Activated CD8-positive, alpha-beta T cell treated with anti-CD3 and anti-CD28 coated beads for 36 hours (primary cell): ENCODE measurements around the gene PCDH10. TPM values are rescaled to one million over a fixed set of nuclear protein-coding genes. Genes with fewer than 3 reads are reported as not detected.
"Not testable (repeated sequence)": the region's sequence is repeated elsewhere in the genome, so short reads cannot be mapped to it uniquely, and the experiment has no call there.

Experiments
- ATAC-seq: fragments of 200-7000 bp; cut with Tn5 transposase; one replicate; pipeline ENCODE4 v1.10.0; 2021; ENCODE audit warnings: mild to moderate bottlenecking, moderate library complexity
- CTCF ChIA-PET: fragments of 350-600 bp; sonication (Branson Sonifier 250); formaldehyde crosslinking; loops from one replicate; lab custom pipeline; 2021; ENCODE audit warnings: antibody characterized with exemption; lab: Charles Lee
- POLR2A ChIA-PET: fragments of 350-600 bp; sonication (Branson Sonifier 250); formaldehyde crosslinking; loops from one replicate; lab custom pipeline; 2021; ENCODE audit warnings: antibody characterized with exemption; lab: Charles Lee
- DNase-seq: peaks from one replicate; pipeline ENCODE4 v3.0.0-alpha.2; 2020
- H3K27ac Mint-ChIP-seq: one replicate; pipeline ENCODE4 v1.8.0; 2021; ENCODE audit warnings: mild to moderate bottlenecking, mixed read lengths
- H3K27me3 Mint-ChIP-seq: one replicate; pipeline ENCODE4 v1.8.0; 2021; ENCODE audit warnings: mixed read lengths
- H3K36me3 Mint-ChIP-seq: one replicate; pipeline ENCODE4 v1.8.0; 2021; ENCODE audit warnings: low read depth, mixed read lengths
- H3K4me1 Mint-ChIP-seq: one replicate; pipeline ENCODE4 v1.8.0; 2021; ENCODE audit warnings: low read depth, mixed read lengths
- H3K4me3 Mint-ChIP-seq: one replicate; pipeline ENCODE4 v1.8.0; 2021; ENCODE audit warnings: mild to moderate bottlenecking, moderate library complexity, mixed read lengths
- H3K9me3 Mint-ChIP-seq: one replicate; pipeline ENCODE4 v1.8.0; 2021; ENCODE audit warnings: mixed read lengths
- intact Hi-C: fragments of 100-400 bp; cut with micrococcal nuclease; formaldehyde crosslinking; loops from one replicate; pipeline ENCODE4 v1.10.0; 2022
- total RNA-seq, 2 experiments: library from RNA; stranded (reverse); gene quantifications; one replicate each; pipeline ENCODE4 v1.2.3, GENCODE V29; 2021
- TF ChIP-seq, protein P1 (sequence below): fragments of 200-600 bp; IDR thresholded peaks from one replicate; pipeline ENCODE4 v1.8.0; 2022; ENCODE audit warnings: antibody characterized with exemption, mild to moderate bottlenecking

Gene PCDH10
- total RNA-seq, 2 experiments from 2014 or later: not detected

DNA sequence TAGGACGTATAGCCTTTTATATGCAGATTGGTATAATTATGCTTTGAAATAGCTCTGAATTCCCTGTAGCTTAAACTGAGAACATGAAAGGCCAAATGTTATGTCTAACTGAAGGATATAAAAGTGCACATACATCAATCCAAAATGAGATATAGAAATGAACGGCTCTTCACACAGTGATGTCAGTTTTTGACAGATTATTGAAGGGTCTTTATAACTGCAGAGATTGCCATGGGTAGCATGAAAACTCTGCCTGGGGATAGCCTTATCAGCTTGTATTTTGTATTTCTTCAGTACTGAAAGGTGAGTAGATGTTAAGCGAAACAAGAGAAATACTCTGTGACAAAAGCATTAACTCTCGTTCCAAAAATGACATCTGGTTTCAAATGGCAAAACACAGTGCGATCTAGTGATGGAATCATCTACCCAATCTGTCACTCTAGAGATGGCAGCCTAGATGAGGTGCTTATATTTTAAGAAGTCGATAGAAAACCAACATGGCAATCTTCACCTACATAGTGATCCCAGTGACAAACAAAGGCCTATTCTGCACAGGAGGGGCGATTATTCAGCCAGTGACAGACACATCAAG lies 59.7 kb downstream of the PCDH10 start:
- ATAC-seq: no peak
- CTCF ChIA-PET: no interaction called here
- no peaks in the 10 kb centered on the region for H3K36me3 Mint-ChIP-seq

DNA sequence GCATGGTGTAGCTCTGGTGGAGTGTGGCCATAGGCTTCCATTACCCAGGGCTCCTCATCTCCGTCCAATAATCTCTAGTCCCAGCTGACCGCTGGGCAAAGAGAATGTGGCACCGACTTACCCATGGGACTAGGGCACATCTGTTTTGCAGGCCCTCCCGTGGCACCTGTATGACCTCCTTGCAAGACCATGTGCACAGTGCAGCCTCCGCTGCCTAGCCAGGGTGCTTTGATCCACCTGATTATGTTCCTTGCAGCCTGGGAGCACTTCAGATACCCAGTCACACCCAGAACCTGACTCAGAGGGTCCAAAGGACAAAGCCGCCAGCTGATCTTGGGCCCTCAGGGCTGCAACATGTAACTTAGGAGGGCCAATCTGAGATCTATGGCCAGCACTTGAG lies 84.8 kb downstream of the PCDH10 start:
- POLR2A ChIA-PET: no interaction called here
- no peaks in the 10 kb centered on the region for H3K36me3 Mint-ChIP-seq
- no peaks in the 10 kb centered on the region for H3K4me1 Mint-ChIP-seq
- TF ChIP-seq, protein P1, sequence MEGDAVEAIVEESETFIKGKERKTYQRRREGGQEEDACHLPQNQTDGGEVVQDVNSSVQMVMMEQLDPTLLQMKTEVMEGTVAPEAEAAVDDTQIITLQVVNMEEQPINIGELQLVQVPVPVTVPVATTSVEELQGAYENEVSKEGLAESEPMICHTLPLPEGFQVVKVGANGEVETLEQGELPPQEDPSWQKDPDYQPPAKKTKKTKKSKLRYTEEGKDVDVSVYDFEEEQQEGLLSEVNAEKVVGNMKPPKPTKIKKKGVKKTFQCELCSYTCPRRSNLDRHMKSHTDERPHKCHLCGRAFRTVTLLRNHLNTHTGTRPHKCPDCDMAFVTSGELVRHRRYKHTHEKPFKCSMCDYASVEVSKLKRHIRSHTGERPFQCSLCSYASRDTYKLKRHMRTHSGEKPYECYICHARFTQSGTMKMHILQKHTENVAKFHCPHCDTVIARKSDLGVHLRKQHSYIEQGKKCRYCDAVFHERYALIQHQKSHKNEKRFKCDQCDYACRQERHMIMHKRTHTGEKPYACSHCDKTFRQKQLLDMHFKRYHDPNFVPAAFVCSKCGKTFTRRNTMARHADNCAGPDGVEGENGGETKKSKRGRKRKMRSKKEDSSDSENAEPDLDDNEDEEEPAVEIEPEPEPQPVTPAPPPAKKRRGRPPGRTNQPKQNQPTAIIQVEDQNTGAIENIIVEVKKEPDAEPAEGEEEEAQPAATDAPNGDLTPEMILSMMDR: no peak
- intact Hi-C loops: no loop called here
- ATAC-seq: no peak
- DNase-seq: no peak
- H3K9me3 Mint-ChIP-seq: peaks cover 9% of the 10 kb centered on the region
- H3K27ac Mint-ChIP-seq: no peak overlapping the region
- H3K4me3 Mint-ChIP-seq: no peak overlapping the region
- H3K27me3 Mint-ChIP-seq: no peaks in the 10 kb centered on the region
- CTCF ChIA-PET: no interaction called here

More for the DNA sequence above, 59.7 kb downstream of the PCDH10 start:
- no peak overlapping the region for H3K27ac Mint-ChIP-seq
- H3K27me3 Mint-ChIP-seq: no peaks in the 10 kb centered on the region
- H3K4me1 Mint-ChIP-seq: no peaks in the 10 kb centered on the region
- peaks cover 10% of the 10 kb centered on the region for H3K9me3 Mint-ChIP-seq
- TF ChIP-seq, protein P1: no peak
- intact Hi-C loops: no loop called here
- DNase-seq: no peak
- POLR2A ChIA-PET: no interaction called here
- H3K4me3 Mint-ChIP-seq: no peak overlapping the region

DNA sequence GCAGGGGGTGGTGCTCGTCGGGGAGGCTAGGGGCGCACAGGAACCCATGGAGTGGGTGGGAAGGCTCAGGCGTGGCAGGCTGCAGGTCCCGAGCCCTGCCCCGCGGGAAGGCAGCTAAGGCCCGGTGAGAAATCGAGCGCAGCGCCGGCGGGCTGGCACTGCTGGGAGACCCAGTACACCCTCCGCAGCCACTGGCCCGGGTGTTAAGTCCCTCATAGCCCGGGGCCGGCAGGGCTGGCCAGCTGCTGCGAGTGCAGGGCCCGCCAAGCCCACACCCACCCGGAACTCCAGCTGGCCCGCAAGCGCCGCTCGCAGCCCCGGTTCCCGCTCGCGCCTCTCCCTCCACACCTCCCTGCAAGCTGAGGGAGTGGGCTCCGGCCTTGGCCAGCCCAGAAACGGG lies 91.4 kb downstream of the PCDH10 start:
- H3K27ac Mint-ChIP-seq, H3K4me3 Mint-ChIP-seq, DNase-seq, POLR2A ChIA-PET, H3K4me1 Mint-ChIP-seq, ATAC-seq, H3K27me3 Mint-ChIP-seq, intact Hi-C loops, H3K36me3 Mint-ChIP-seq, H3K9me3 Mint-ChIP-seq, CTCF ChIA-PET: not testable (repeated sequence)
